Mucosa of descending colon (tissue), 3 donors: ENCODE data around the gene RAB11FIP4. TPM values are rescaled to one million over a fixed set of nuclear protein-coding genes. Genes with fewer than 3 reads are reported as not detected.

Experiments
- ATAC-seq: fragments of 200-7000 bp; cut with Tn5 transposase; one replicate; pipeline ENCODE4 v1.9.1; 2020; ENCODE audit warnings: mild to moderate bottlenecking, moderate library complexity
- DNase-seq, 3 donors: peaks; one replicate each; pipeline ENCODE4 v3.0.0-alpha.2; 2020
- H3K36me3 ChIP-seq: fragments of 200-600 bp; one replicate; pipeline ENCODE4 v1.8.0; 2021; ENCODE audit warnings: low read depth, mild to moderate bottlenecking
- H3K4me1 ChIP-seq: fragments of 200-600 bp; one replicate; pipeline ENCODE4 v1.8.0; 2021; ENCODE audit warnings: low read depth, mild to moderate bottlenecking
- H3K4me3 ChIP-seq: fragments of 200-600 bp; one replicate; pipeline ENCODE4 v1.8.0; 2021; ENCODE audit warnings: mild to moderate bottlenecking
- H3K9me3 ChIP-seq: fragments of 200-600 bp; one replicate; pipeline ENCODE4 v1.8.0; 2021; ENCODE audit warnings: mild to moderate bottlenecking
- CTCF ChIP-seq: fragments of 200-600 bp; IDR thresholded peaks from one replicate; pipeline ENCODE4 v1.8.0; 2022; ENCODE audit warnings: antibody characterized with exemption, mild to moderate bottlenecking
- intact Hi-C, 2 donors: fragments of 100-400 bp; cut with DNase I in 1 of 2; cut with micrococcal nuclease in 1 of 2; formaldehyde crosslinking; loops; one replicate each; pipeline versions ENCODE4 v1.11.0 to v1.11.1; 2022; cut with DNase I, micrococcal nuclease
- total RNA-seq, 3 donors: library from RNA; stranded (reverse); fragmentation: NEBNext Ultra II Directional in 2 of 3; extraction: Animal tissue kit (Norgen Biotek cat#: 25700) in 2 of 3; gene quantifications; one replicate each; pipeline versions ENCODE4 v1.2.1 to v1.2.4, GENCODE V29; 2021 to 2023
- donor health status: DM: no; HTN: no; CAD: no; lungs with moderate emphysema.
- donor health status: DM: no; HTN: no; CAD: no.
- donor health status: DM: no; HTN: yes; CAD: no.

RAB11FIP4 gene
- total RNA-seq, 3 donors from 2014 or later, result 24.5 to 49.9 (median 40.7) TPM

GRCh38 chr17:31388351-31388750 is 3.1 kb upstream of the RAB11FIP4 start:
- no peak for TF ChIP-seq CTCF
- H3K4me1 ChIP-seq, result no peaks in the 10 kb centered on the region
- no peaks in the 10 kb centered on the region for H3K36me3 ChIP-seq
- ATAC-seq (no peak), DNase-seq (no peak)
- intact Hi-C loops, result no loop called here
- no peak overlapping the region for H3K4me3 ChIP-seq
- no peaks in the 10 kb centered on the region for H3K9me3 ChIP-seq

- Histone ChIP-seq H3K4me3 (no peak overlapping the region), H3K9me3 (no peaks in the 10 kb centered on the region), H3K4me1 (no peaks in the 10 kb centered on the region), H3K36me3 (no peaks in the 10 kb centered on the region)
- TF ChIP-seq CTCF, result peak; percentile 27
- intact Hi-C loops, result no loop called here
- peak; percentile 31 for ATAC-seq
- DNase-seq, result peak in 1 of 3 donors; percentile 16
Observed at GRCh38 chr17:31388770-31389656, 2.5 kb upstream of the RAB11FIP4 start.

GRCh38 chr17:31389657-31390381 is 1.7 kb upstream of the RAB11FIP4 start:
- Histone ChIP-seq H3K4me3 (no peak overlapping the region), H3K4me1 (no peaks in the 10 kb centered on the region), H3K9me3 (no peaks in the 10 kb centered on the region), H3K36me3 (no peaks in the 10 kb centered on the region)
- intact Hi-C loops, result no loop called here
- DNase-seq (no peak), ATAC-seq (no peak)
- TF ChIP-seq CTCF, result no peak

GRCh38 chr17:31390426-31390747 is 1.1 kb upstream of the RAB11FIP4 start:
- H3K36me3 ChIP-seq, result no peaks in the 10 kb centered on the region
- H3K4me1 ChIP-seq, result no peaks in the 10 kb centered on the region
- TF ChIP-seq CTCF, result no peak
- DNase-seq (no peak), ATAC-seq (no peak)
- H3K9me3 ChIP-seq, result no peaks in the 10 kb centered on the region
- intact Hi-C loops, result no loop called here
- H3K4me3 ChIP-seq, result no peak overlapping the region

- Histone ChIP-seq H3K4me1 (no peaks in the 10 kb centered on the region), H3K4me3 (no peak overlapping the region), H3K36me3 (no peaks in the 10 kb centered on the region), H3K9me3 (no peaks in the 10 kb centered on the region)
- peak; percentile 10 for ATAC-seq
- no peak for DNase-seq
- intact Hi-C loops, result no loop called here
- TF ChIP-seq CTCF, result no peak
Observed at GRCh38 chr17:31390748-31391495, 553 bp upstream of the RAB11FIP4 start.
